ENCODE measurements around the gene MVB12B. TPM values are rescaled to one million over a fixed set of nuclear protein-coding genes. Genes with fewer than 3 reads are reported as not detected.

MVB12B gene
- total RNA-seq, 1 donor from 2014 or later = 16.5 TPM

GRCh38 chr9:126517833-126518356 is 191.3 kb downstream of the MVB12B start:
- DNase-seq (ENCODE audit: extremely low spot score in 2 of 2) = no peak
- Histone ChIP-seq H3K27ac (peak overlapping the region; percentile 71), H3K4me1 (peaks cover 35% of the 10 kb centered on the region), H3K9me3 (no peaks in the 10 kb centered on the region), H3K4me3 (peak overlapping the region; percentile 33 to 37), H3K27me3 (no peaks in the 10 kb centered on the region), H3K36me3 (no peaks in the 10 kb centered on the region)
- no peak for TF ChIP-seq POLR2AphosphoS5 (IDR thresholded peaks at IDR 0.05; ENCODE audit: insufficient read depth in 1 of 2, low read depth in 1 of 2)
- TF ChIP-seq POLR2A (IDR thresholded peaks at IDR 0.05) = no peak
- no peak for TF ChIP-seq CTCF (IDR thresholded peaks at IDR 0.05)
- intact Hi-C loops (cut with DNase I) = no loop called here

GRCh38 chr9:126518763-126519162 is 192.1 kb downstream of the MVB12B start:
- Histone ChIP-seq H3K4me3 (no peak overlapping the region), H3K4me1 (peaks cover 41% of the 10 kb centered on the region), H3K27me3 (no peaks in the 10 kb centered on the region), H3K27ac (no peak overlapping the region), H3K36me3 (no peaks in the 10 kb centered on the region), H3K9me3 (no peaks in the 10 kb centered on the region)
- DNase-seq (ENCODE audit: extremely low spot score in 2 of 2) = no peak
- intact Hi-C loops (cut with DNase I) = no loop called here
- TF ChIP-seq POLR2A (IDR thresholded peaks at IDR 0.05) (no peak), POLR2AphosphoS5 (IDR thresholded peaks at IDR 0.05; ENCODE audit: insufficient read depth in 1 of 2, low read depth in 1 of 2) (no peak), CTCF (IDR thresholded peaks at IDR 0.05) (no peak)

GRCh38 chr9:126519660-126520420 is 193.2 kb downstream of the MVB12B start:
- no peak for DNase-seq (ENCODE audit: extremely low spot score in 2 of 2)
- H3K27ac ChIP-seq = no peak overlapping the region
- no peaks in the 10 kb centered on the region for H3K9me3 ChIP-seq
- no peak overlapping the region for H3K4me3 ChIP-seq
- intact Hi-C loops (cut with DNase I) = no loop called here
- H3K36me3 ChIP-seq = no peaks in the 10 kb centered on the region
- H3K27me3 ChIP-seq = no peaks in the 10 kb centered on the region
- TF ChIP-seq CTCF (IDR thresholded peaks at IDR 0.05) (no peak), POLR2AphosphoS5 (IDR thresholded peaks at IDR 0.05; ENCODE audit: insufficient read depth in 1 of 2, low read depth in 1 of 2) (no peak), POLR2A (IDR thresholded peaks at IDR 0.05) (no peak)
- peaks cover 30% of the 10 kb centered on the region for H3K4me1 ChIP-seq

GRCh38 chr9:126520453-126520852 is 193.8 kb downstream of the MVB12B start:
- intact Hi-C loops (cut with DNase I) = no loop called here

More at GRCh38 chr9:126520453-126520852, 193.8 kb downstream of the MVB12B start:
- H3K9me3 ChIP-seq = no peaks in the 10 kb centered on the region
- peaks cover 24% of the 10 kb centered on the region for H3K4me1 ChIP-seq
- no peaks in the 10 kb centered on the region for H3K27me3 ChIP-seq
- no peak for DNase-seq (ENCODE audit: extremely low spot score in 2 of 2)
- no peaks in the 10 kb centered on the region for H3K36me3 ChIP-seq
- H3K27ac ChIP-seq = no peak overlapping the region
- H3K4me3 ChIP-seq = no peak overlapping the region
- TF ChIP-seq CTCF (IDR thresholded peaks at IDR 0.05) = no peak

All from vagina (tissue), 2 donors.